K562 (cell line): ENCODE data around the gene HSPA1L. TPM values are rescaled to one million over a fixed set of nuclear protein-coding genes. Genes with fewer than 3 reads are reported as not detected.

Experiments used
- CC2D1A ChIP-seq: fragments of 450-650 bp; IDR thresholded peaks from 2 replicates; pipeline ENCODE4 v1.6.1; 2017; ENCODE audit warnings: mild to moderate bottlenecking
- CHCHD3 ChIP-seq: fragments of 250-450 bp; sonication (Bioruptor Pico); IDR thresholded peaks from 2 replicates; pipeline ENCODE4 v2.1.2; 2022; ENCODE audit warnings: mild to moderate bottlenecking
- CXXC5 ChIP-seq: fragments of 250-450 bp; sonication (Bioruptor Pico); IDR thresholded peaks from 2 replicates; pipeline ENCODE4 v1.8.0; 2022; ENCODE audit warnings: inconsistent platforms, mild to moderate bottlenecking, moderate library complexity
- ESRRB ChIP-seq: fragments of 250-450 bp; sonication (Bioruptor Pico); IDR thresholded peaks from 2 replicates; pipeline ENCODE4 v1.5.0; 2020; ENCODE audit warnings: mild to moderate bottlenecking, moderate library complexity, borderline replicate concordance
- FOXA1 ChIP-seq: fragments of 450-650 bp; IDR thresholded peaks from 2 replicates; pipeline ENCODE4 v1.6.1; 2016; ENCODE audit warnings: mild to moderate bottlenecking, borderline replicate concordance
- FOXK1 ChIP-seq: sonication (generic); formaldehyde crosslinking; IDR thresholded peaks from 2 replicates; pipeline ENCODE4 v1.8.0; 2022; ENCODE audit warnings: missing genetic modification reagents, mild to moderate bottlenecking, borderline replicate concordance
- GTF2F1 ChIP-seq: IDR thresholded peaks from 2 replicates; pipeline ENCODE4 v1.6.1; 2011; ENCODE audit warnings: low read depth, low read length, improper control_type of control experiment
- HNRNPK ChIP-seq: fragments of 200-400 bp; formaldehyde crosslinking; IDR thresholded peaks from one replicate; pipeline ENCODE4 v1.6.1; 2018; ENCODE audit warnings: mild to moderate bottlenecking, low read depth, low read length; ENCODE audit not compliant: poor library complexity, severe bottlenecking
- HOMEZ ChIP-seq: fragments of 250-450 bp; sonication (Bioruptor Pico); IDR thresholded peaks from 2 replicates; pipeline ENCODE4 v1.4.0; 2020; ENCODE audit warnings: mild to moderate bottlenecking, moderate library complexity
- MTA2 ChIP-seq: fragments of 450-650 bp; IDR thresholded peaks from 2 replicates; pipeline ENCODE4 v1.6.1; 2016; ENCODE audit warnings: low read depth
- NONO ChIP-seq, 2 experiments: fragments of 200-400 bp in 1 of 2; fragments of 450-650 bp in 1 of 2; formaldehyde crosslinking in 1 of 2; IDR thresholded peaks; 2 replicates each; pipeline ENCODE4 v1.6.1; 2017; ENCODE audit warnings: low read depth in 2 of 2, mild to moderate bottlenecking in 2 of 2, moderate library complexity in 2 of 2, low read length in 1 of 2
- POLR3G ChIP-seq: IDR thresholded peaks from 2 replicates; pipeline ENCODE4 v1.6.1; 2011; ENCODE audit not compliant: insufficient read length, insufficient replicate concordance; ENCODE audit errors: extremely low read depth
- RAD21 ChIP-seq, 2 experiments: fragments of 250-450 bp in 1 of 2; fragments of 450-650 bp in 1 of 2; sonication (Bioruptor Pico) in 1 of 2; formaldehyde crosslinking in 1 of 2; IDR thresholded peaks in 1 of 2; conservative IDR thresholded peaks in 1 of 2; 2 replicates each; pipeline versions ENCODE4 v1.4.0 to v1.8.0; 2020 to 2022; ENCODE audit warnings: mild to moderate bottlenecking in 2 of 2, moderate library complexity in 1 of 2
- SAFB2 ChIP-seq: fragments of 200-400 bp; formaldehyde crosslinking; IDR thresholded peaks from 2 replicates; pipeline ENCODE4 v1.6.1; 2018; ENCODE audit warnings: borderline replicate concordance, low read length, low read depth, moderate library complexity; ENCODE audit not compliant: severe bottlenecking
- SMARCA4 ChIP-seq: fragments of 450-650 bp; IDR thresholded peaks from 2 replicates; pipeline ENCODE4 v1.6.1; 2016
- SOX6 ChIP-seq: fragments of 450-650 bp; IDR thresholded peaks from 2 replicates; pipeline ENCODE4 v1.6.1; 2014; ENCODE audit warnings: mild to moderate bottlenecking
- TCF15 ChIP-seq: fragments of 250-450 bp; sonication (Bioruptor Pico); IDR thresholded peaks from 2 replicates; pipeline ENCODE4 v1.8.0; 2022; ENCODE audit warnings: moderate library complexity, mild to moderate bottlenecking, inconsistent platforms
- YBX1 ChIP-seq: fragments of 450-650 bp; IDR thresholded peaks from 2 replicates; pipeline ENCODE4 v1.7.1; 2016; ENCODE audit warnings: mild to moderate bottlenecking
- ZEB2 ChIP-seq: fragments of 450-650 bp; IDR thresholded peaks from 2 replicates; pipeline ENCODE4 v1.6.1; 2016
- ZNF224 ChIP-seq: sonication (generic); formaldehyde crosslinking; IDR thresholded peaks from 2 replicates; pipeline ENCODE4 v1.8.0; 2022; ENCODE audit warnings: mild to moderate bottlenecking, missing genetic modification reagents
- polyA plus RNA-seq, 8 experiments: library from polyadenylated mRNA; depleted of rRNA in 4 of 8; stranded (reverse) in 5 of 8; unstranded in 3 of 8; fragments of >200 nt; fragmentation: Nextera tagmentation in 2 of 8; fragmentation: Illumina TruSeq in 1 of 8; extraction: Ambion mirVana in 2 of 8; extraction: Trizol in 1 of 8; gene quantifications; 2 replicates each; pipeline versions ENCODE4 v1.2.1 to v1.2.3, GENCODE V29; 2011 to 2014; ENCODE audit warnings: inconsistent platforms in 1 of 8, missing spikeins in 1 of 8
- total RNA-seq, 7 experiments: library from RNA; depleted of rRNA in 6 of 7; stranded (reverse); fragments of >200 nt in 6 of 7; fragmentation: Illumina TruSeq in 2 of 7; extraction: Trizol in 2 of 7; gene quantifications; 2 replicates each; pipeline versions ENCODE4 v1.2.1 to v1.2.3, GENCODE V29; 2011 to 2021; ENCODE audit warnings: low replicate concordance in 1 of 7
- TF ChIP-seq, protein P1 (sequence below): sonication (generic); formaldehyde crosslinking; IDR thresholded peaks from 2 replicates; pipeline ENCODE4 v1.8.1; 2023; ENCODE audit warnings: mild to moderate bottlenecking, missing genetic modification reagents
- TF ChIP-seq, protein P2 (sequence below), 3 experiments: fragments of 200-800 bp in 1 of 3; sonication (Bioruptor generic) in 1 of 3; sonication (generic) in 1 of 3; formaldehyde crosslinking in 1 of 3; IDR thresholded peaks; 2 replicates each; pipeline versions ENCODE4 v1.6.1 to v1.8.0; 2016 to 2022; ENCODE audit warnings: mild to moderate bottlenecking in 2 of 3, missing compliant biosample characterization in 2 of 3, missing genetic modification characterization in 2 of 3, missing genetic modification reagents in 1 of 3
- TF ChIP-seq, protein P3 (sequence below): fragments of 450-650 bp; IDR thresholded peaks from 2 replicates; pipeline ENCODE4 v1.6.1; 2016

HSPA1L gene
- total and polyA plus RNA-seq, 9 of the 15 experiments (the other 6 are each of a cell fraction or from before 2014, with no cell fraction given), result 0.14 to 2.1 (median 1.3) TPM

GRCh38 chr6:31776989-31777666 is 38.0 kb downstream of the HSPA1L start, which contains the start of gene VWA7 (continued):
- TF ChIP-seq, protein P1, sequence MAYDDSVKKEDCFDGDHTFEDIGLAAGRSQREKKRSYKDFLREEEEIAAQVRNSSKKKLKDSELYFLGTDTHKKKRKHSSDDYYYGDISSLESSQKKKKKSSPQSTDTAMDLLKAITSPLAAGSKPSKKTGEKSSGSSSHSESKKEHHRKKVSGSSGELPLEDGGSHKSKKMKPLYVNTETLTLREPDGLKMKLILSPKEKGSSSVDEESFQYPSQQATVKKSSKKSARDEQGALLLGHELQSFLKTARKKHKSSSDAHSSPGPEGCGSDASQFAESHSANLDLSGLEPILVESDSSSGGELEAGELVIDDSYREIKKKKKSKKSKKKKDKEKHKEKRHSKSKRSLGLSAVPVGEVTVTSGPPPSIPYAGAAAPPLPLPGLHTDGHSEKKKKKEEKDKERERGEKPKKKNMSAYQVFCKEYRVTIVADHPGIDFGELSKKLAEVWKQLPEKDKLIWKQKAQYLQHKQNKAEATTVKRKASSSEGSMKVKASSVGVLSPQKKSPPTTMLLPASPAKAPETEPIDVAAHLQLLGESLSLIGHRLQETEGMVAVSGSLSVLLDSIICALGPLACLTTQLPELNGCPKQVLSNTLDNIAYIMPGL (CRISPR knock-in tag), result peak; percentile 87; the same call in 1 of the 2 replicates
- TF ChIP-seq POLR3G (no peak), CHCHD3 (CRISPR knock-in tag) (peak; percentile 82; the same call in 1 of the 2 replicates), ESRRB (CRISPR knock-in tag) (no peak), CXXC5 (CRISPR knock-in tag) (peak; percentile 91), ZNF224 (CRISPR knock-in tag) (no peak), NONO (IDR thresholded peaks at IDR 0.05; ENCODE audit: low read depth in 2 of 2, low read length in 1 of 2) (no peak), YBX1 (no peak), RAD21 (CRISPR knock-in tag; conservative IDR thresholded peaks at IDR 0.05 in 1 of 2, IDR thresholded peaks at IDR 0.05 in 1 of 2) (peak; percentile 46 to 80), MTA2 (peak; percentile 63; the same call in 1 of the 2 replicates), HNRNPK (no peak), FOXA1 (no peak), HOMEZ (CRISPR knock-in tag) (no peak), SAFB2 (no peak), SMARCA4 (peak; percentile 97), FOXK1 (CRISPR knock-in tag) (peak; percentile 92), TCF15 (CRISPR knock-in tag) (no peak), GTF2F1 (peak; percentile 87), SOX6 (peak; percentile 94), CC2D1A (peak; percentile 67), ZEB2 (peak; percentile 95)
- TF ChIP-seq, protein P2, sequence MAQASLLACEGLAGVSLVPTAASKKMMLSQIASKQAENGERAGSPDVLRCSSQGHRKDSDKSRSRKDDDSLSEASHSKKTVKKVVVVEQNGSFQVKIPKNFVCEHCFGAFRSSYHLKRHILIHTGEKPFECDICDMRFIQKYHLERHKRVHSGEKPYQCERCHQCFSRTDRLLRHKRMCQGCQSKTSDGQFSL (CRISPR knock-in tag; IDR thresholded peaks at IDR 0.05), result peak; percentile 75
- TF ChIP-seq, protein P2 (tag; IDR thresholded peaks at IDR 0.05), result no peak
- TF ChIP-seq, protein P3, sequence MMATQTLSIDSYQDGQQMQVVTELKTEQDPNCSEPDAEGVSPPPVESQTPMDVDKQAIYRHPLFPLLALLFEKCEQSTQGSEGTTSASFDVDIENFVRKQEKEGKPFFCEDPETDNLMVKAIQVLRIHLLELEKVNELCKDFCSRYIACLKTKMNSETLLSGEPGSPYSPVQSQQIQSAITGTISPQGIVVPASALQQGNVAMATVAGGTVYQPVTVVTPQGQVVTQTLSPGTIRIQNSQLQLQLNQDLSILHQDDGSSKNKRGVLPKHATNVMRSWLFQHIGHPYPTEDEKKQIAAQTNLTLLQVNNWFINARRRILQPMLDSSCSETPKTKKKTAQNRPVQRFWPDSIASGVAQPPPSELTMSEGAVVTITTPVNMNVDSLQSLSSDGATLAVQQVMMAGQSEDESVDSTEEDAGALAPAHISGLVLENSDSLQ, result peak; percentile 76
